Caco-2 (cell line): Measurements from ENCODE around the gene NEUROG1. TPM values are rescaled to one million over a fixed set of nuclear protein-coding genes. Genes with fewer than 3 reads are reported as not detected.

Experiments used
- BruUV-seq: library from RNA; stranded (reverse); fragments of 400-500 nt; replicated peaks from 2 replicates; lab custom pipeline; 2021; lab: Mats Ljungman, UMichigan
- CTCF ChIA-PET: fragments of 300-600 bp; sonication (Branson Sonifier 250); formaldehyde crosslinking; loops from one replicate; lab custom pipeline; 2022; ENCODE audit warnings: antibody characterized with exemption; lab: Charles Lee
- POLR2A ChIA-PET: fragments of 300-600 bp; sonication (Branson Sonifier 250); formaldehyde crosslinking; loops from one replicate; lab custom pipeline; 2022; ENCODE audit warnings: antibody characterized with exemption; lab: Charles Lee
- DNase-seq, 2 experiments: peaks; one replicate each; pipeline versions ENCODE4 v3.0.0 to v3.0.0-alpha.2; 2020 to 2022
- H3K27me3 ChIP-seq: replicated peaks from 2 replicates; pipeline ENCODE4 v1.6.0; 2011; ENCODE audit warnings: low read length; ENCODE audit not compliant: control insufficient read depth, insufficient read depth
- H3K36me3 ChIP-seq: 2 replicates; pipeline ENCODE4 v1.5.1; 2011; ENCODE audit warnings: low read length; ENCODE audit not compliant: control insufficient read depth, insufficient read depth
- H3K4me1 ChIP-seq: fragments of 250-450 bp; sonication (Bioruptor Pico); 2 replicates; pipeline ENCODE4 v1.5.1; 2020; ENCODE audit warnings: mild to moderate bottlenecking
- H3K4me3 ChIP-seq: 2 replicates; pipeline ENCODE4 v1.5.1; 2011; ENCODE audit warnings: low read depth, mild to moderate bottlenecking, control low read depth, low read length
- H3K9me3 ChIP-seq: fragments of 250-450 bp; sonication (Bioruptor Pico); 2 replicates; pipeline ENCODE4 v1.5.1; 2020; ENCODE audit warnings: mild to moderate bottlenecking, moderate library complexity
- H3K27ac Mint-ChIP-seq: one replicate; pipeline ENCODE4 v1.8.0; 2022; ENCODE audit warnings: mixed read lengths; ENCODE audit not compliant: unreplicated experiment
- H3K27me3 Mint-ChIP-seq: one replicate; pipeline ENCODE4 v1.8.0; 2022; ENCODE audit warnings: mixed read lengths; ENCODE audit not compliant: insufficient read depth, unreplicated experiment
- H3K36me3 Mint-ChIP-seq: one replicate; pipeline ENCODE4 v1.8.0; 2022; ENCODE audit warnings: mild to moderate bottlenecking, mixed read lengths; ENCODE audit not compliant: insufficient read depth, unreplicated experiment
- H3K4me1 Mint-ChIP-seq: one replicate; pipeline ENCODE4 v1.8.0; 2022; ENCODE audit warnings: low read depth, mixed read lengths; ENCODE audit not compliant: unreplicated experiment
- H3K4me3 Mint-ChIP-seq: one replicate; pipeline ENCODE4 v1.8.0; 2022; ENCODE audit warnings: mild to moderate bottlenecking, moderate library complexity, mixed read lengths; ENCODE audit not compliant: unreplicated experiment
- H3K9me3 Mint-ChIP-seq: one replicate; pipeline ENCODE4 v1.8.0; 2022; ENCODE audit warnings: mixed read lengths; ENCODE audit not compliant: unreplicated experiment
- CTCF ChIP-seq, 2 experiments: fragments of 200-600 bp in 1 of 2; IDR thresholded peaks; 1 replicate in 1 of 2; 2 replicates in 1 of 2; pipeline versions ENCODE4 v1.5.1 to v1.8.0; 2011 to 2022; ENCODE audit warnings: antibody characterized with exemption in 1 of 2, control low read depth in 1 of 2, inconsistent platforms in 1 of 2, low read depth in 1 of 2, low read length in 1 of 2, mild to moderate bottlenecking in 1 of 2, moderate library complexity in 1 of 2; ENCODE audit not compliant: insufficient read depth in 1 of 2, severe bottlenecking in 1 of 2, unreplicated experiment in 1 of 2
- intact Hi-C: fragments of 100-400 bp; cut with micrococcal nuclease; formaldehyde crosslinking; loops from one replicate; pipeline ENCODE4 v1.10.0; 2022; ENCODE audit not compliant: unreplicated experiment
- total RNA-seq: library from RNA; stranded (reverse); gene quantifications from 2 replicates; pipeline ENCODE4 v1.2.3, GENCODE V29; 2022

NEUROG1 gene
- total RNA-seq, 1 experiment from 2014 or later, result not detected

DNA sequence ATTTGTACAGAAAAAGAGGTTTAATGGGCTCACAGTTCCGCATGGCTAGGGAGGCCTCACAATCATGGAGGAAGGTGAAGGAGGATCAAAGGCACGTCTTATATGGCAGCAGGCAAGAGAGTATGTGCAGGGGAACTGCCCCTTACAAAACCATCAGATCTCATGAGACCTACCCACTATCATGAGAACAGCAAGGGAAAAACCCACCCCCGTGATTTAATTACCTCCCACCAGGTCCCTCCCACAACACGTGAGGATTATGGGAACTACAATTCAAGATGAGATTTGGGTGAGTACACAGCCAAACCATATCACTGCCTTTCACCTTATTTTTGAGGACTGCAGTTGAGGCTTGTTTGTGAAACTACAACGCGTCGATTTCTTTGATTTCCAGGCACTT, 20.9 kb upstream of the NEUROG1 start:
- Histone ChIP-seq H3K4me3 (no peak overlapping the region), H3K27me3 (no peaks in the 10 kb centered on the region), H3K9me3 (no peaks in the 10 kb centered on the region), H3K4me1 (no peaks in the 10 kb centered on the region; the same call in 1 of the 2 replicates), H3K36me3 (no peaks in the 10 kb centered on the region)
- no peak for DNase-seq
- ChIA-PET CTCF (interaction anchor here (1.7 to 3.3 kb wide), 2 partner anchors 10 to 94 kb away, joined by 7 to 82 read pairs; no protein-coding TSS in a partner anchor), POLR2A (no interaction called here)
- intact Hi-C loops, result no loop called here
- H3K4me1 Mint-ChIP-seq, result peaks cover 18% of the 10 kb centered on the region
- H3K9me3 Mint-ChIP-seq, result no peaks in the 10 kb centered on the region
- TF ChIP-seq CTCF (IDR thresholded peaks at IDR 0.05; ENCODE audit: insufficient read depth in 1 of 2, low read depth in 1 of 2, low read length in 1 of 2, severe bottlenecking in 1 of 2, unreplicated experiment in 1 of 2), result no peak
- no peak overlapping the region for H3K4me3 Mint-ChIP-seq
- peaks cover 5% of the 10 kb centered on the region for H3K27me3 Mint-ChIP-seq
- BruUV-seq, result no TSS peak
- peaks cover 5% of the 10 kb centered on the region for H3K36me3 Mint-ChIP-seq
- no peak overlapping the region for H3K27ac Mint-ChIP-seq

DNA sequence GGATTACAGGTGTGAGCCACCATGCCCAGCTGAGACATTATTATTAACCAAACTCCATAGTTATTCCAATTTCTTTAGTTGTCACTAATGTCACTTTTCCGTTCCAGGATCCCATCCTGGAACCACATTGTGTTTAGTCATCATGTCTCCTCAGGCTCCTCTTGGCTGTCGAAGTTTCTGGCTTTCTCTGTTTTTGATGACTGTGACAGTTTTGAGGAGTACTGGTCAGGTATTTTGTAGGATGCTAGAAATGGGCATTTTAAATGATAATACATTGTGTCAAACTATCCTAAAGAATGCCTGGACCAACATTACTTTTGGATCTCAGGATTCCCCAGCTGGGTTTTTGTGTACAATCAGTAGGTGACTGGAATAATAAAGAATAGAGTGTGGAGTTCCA, 19.8 kb upstream of the NEUROG1 start:
- Mint-ChIP-seq H3K27ac (no peak overlapping the region), H3K4me3 (no peak overlapping the region), H3K9me3 (no peaks in the 10 kb centered on the region), H3K36me3 (peaks cover 1% of the 10 kb centered on the region), H3K4me1 (peaks cover 12% of the 10 kb centered on the region), H3K27me3 (peaks cover 6% of the 10 kb centered on the region)
- Histone ChIP-seq H3K9me3 (no peaks in the 10 kb centered on the region), H3K4me1 (no peaks in the 10 kb centered on the region), H3K36me3 (no peaks in the 10 kb centered on the region), H3K4me3 (no peak overlapping the region), H3K27me3 (no peaks in the 10 kb centered on the region)
- ChIA-PET POLR2A (no interaction called here), CTCF (interaction anchor here (1.7 to 3.3 kb wide), 2 partner anchors 12 to 93 kb away, joined by 7 to 82 read pairs; no protein-coding TSS in a partner anchor)
- no peak for TF ChIP-seq CTCF (IDR thresholded peaks at IDR 0.05; ENCODE audit: insufficient read depth in 1 of 2, low read depth in 1 of 2, low read length in 1 of 2, severe bottlenecking in 1 of 2, unreplicated experiment in 1 of 2)
- intact Hi-C loops, result no loop called here
- no TSS peak for BruUV-seq
- DNase-seq, result no peak

- H3K36me3 Mint-ChIP-seq, result no peaks in the 10 kb centered on the region
- intact Hi-C loops, result loop anchor here (1.0 to 2.0 kb wide), 4 partner anchors 12 to 659 kb away; no protein-coding TSS in a partner anchor
- DNase-seq, result peak; percentile 71
- peak; percentile 64 to 68 for TF ChIP-seq CTCF (IDR thresholded peaks at IDR 0.05; ENCODE audit: insufficient read depth in 1 of 2, low read depth in 1 of 2, low read length in 1 of 2, severe bottlenecking in 1 of 2, unreplicated experiment in 1 of 2)
- ChIA-PET POLR2A (interaction anchor here (0.6 kb wide), 1 partner anchor 13 kb away, joined by 3 read pairs; no protein-coding TSS in a partner anchor), CTCF (interaction anchor here (0.6 to 7.0 kb wide), 21 partner anchors 13 to 436 kb away, joined by 3 to 311 read pairs (median 3); partner anchors contain the start of gene NEUROG1)
- H3K4me3 ChIP-seq, result no peak overlapping the region
- no peaks in the 10 kb centered on the region for H3K4me1 ChIP-seq
- no peaks in the 10 kb centered on the region for H3K27me3 ChIP-seq
- peak overlapping the region; percentile 18 for H3K27ac Mint-ChIP-seq
- no peaks in the 10 kb centered on the region for H3K36me3 ChIP-seq
- no TSS peak for BruUV-seq
- H3K27me3 Mint-ChIP-seq, result peaks cover 10% of the 10 kb centered on the region
- peaks cover 6% of the 10 kb centered on the region for H3K4me1 Mint-ChIP-seq
- H3K9me3 Mint-ChIP-seq, result no peaks in the 10 kb centered on the region
- no peaks in the 10 kb centered on the region for H3K9me3 ChIP-seq
- H3K4me3 Mint-ChIP-seq, result peak overlapping the region; percentile 51
Measured at GRCh38 chr5:135553688-135554462, 18.1 kb upstream of the NEUROG1 start.
